ENCODE results near the gene PGM2.

GRCh38 chr4:37836838-37837440 lies 10.5 kb downstream of the PGM2 start:
- TF ChIP-seq CTCF (conservative IDR thresholded peaks at IDR 0.05 in 1 of 2, IDR thresholded peaks at IDR 0.05 in 1 of 2; ENCODE audit: extremely low read depth in 1 of 2, insufficient read depth in 1 of 2, low read depth in 1 of 2, low read length in 2 of 2) = no peak
- TF ChIP-seq EZH2 (IDR thresholded peaks at IDR 0.05; ENCODE audit: borderline replicate concordance, low read length) = no peak
